ENCODE data around the gene COL28A1.

Gene COL28A1

GRCh38 chr7:7443806-7444350, 91.8 kb downstream of the COL28A1 start:
- TF ChIP-seq SCRT1 (tag by site-specific recombination; IDR thresholded peaks at IDR 0.05; ENCODE audit: borderline replicate concordance) = no peak
- no peak for TF ChIP-seq MZF1 (tag by site-specific recombination; IDR thresholded peaks at IDR 0.05; ENCODE audit: borderline replicate concordance)
- TF ChIP-seq ZNF510 (tag by site-specific recombination; IDR thresholded peaks at IDR 0.05; ENCODE audit: insufficient replicate concordance) = no peak
- no peak for TF ChIP-seq ZNF24 (tag by site-specific recombination; IDR thresholded peaks at IDR 0.05)
- no peak for TF ChIP-seq ZSCAN5A (tag by site-specific recombination; IDR thresholded peaks at IDR 0.05)
- ChIA-PET CTCF (interaction anchor here (0.6 kb wide), 1 partner anchor 116 kb away, joined by 4 read pairs; no protein-coding TSS in a partner anchor), POLR2A (interaction anchor here (0.7 kb wide), 1 partner anchor 327 kb away, joined by 6 read pairs; no protein-coding TSS in a partner anchor)
- Histone ChIP-seq H3K27ac (ENCODE audit: extremely low read depth, low read depth, low read length) (no peak overlapping the region), H3K4me1 (ENCODE audit: control insufficient read depth, insufficient read depth, low read length) (no peaks in the 10 kb centered on the region; the same call in 1 of the 2 replicates), H3K36me3 (ENCODE audit: control insufficient read depth in 2 of 2, insufficient read depth in 1 of 2, low read length in 2 of 2) (no peaks in the 10 kb centered on the region), H3K4me3 (ENCODE audit: low read depth, low read length) (no peak overlapping the region), H3K9me3 (ENCODE audit: control insufficient read depth, insufficient read depth, low read depth, low read length) (no peaks in the 10 kb centered on the region)

- ChIA-PET POLR2A (no interaction called here), CTCF (no interaction called here)
- Histone ChIP-seq H3K9me3 (ENCODE audit: control insufficient read depth, insufficient read depth, low read depth, low read length) (no peaks in the 10 kb centered on the region), H3K36me3 (ENCODE audit: control insufficient read depth in 2 of 2, insufficient read depth in 1 of 2, low read length in 2 of 2) (no peaks in the 10 kb centered on the region), H3K4me1 (ENCODE audit: control insufficient read depth, insufficient read depth, low read length) (no peaks in the 10 kb centered on the region; the same call in 1 of the 2 replicates), H3K27ac (ENCODE audit: extremely low read depth, low read depth, low read length) (no peak overlapping the region), H3K4me3 (ENCODE audit: low read depth, low read length) (no peak overlapping the region)
- no peak for TF ChIP-seq GLIS1 (tag by site-specific recombination; IDR thresholded peaks at IDR 0.05)
- TF ChIP-seq ZNF670 (tag by site-specific recombination; IDR thresholded peaks at IDR 0.05; ENCODE audit: low read depth) = no peak
- no peak for TF ChIP-seq GFI1B (tag by site-specific recombination; IDR thresholded peaks at IDR 0.05)
- no peak for TF ChIP-seq ZNF521 (tag by site-specific recombination; IDR thresholded peaks at IDR 0.05)
- no peak for TF ChIP-seq ZNF621 (tag by site-specific recombination; IDR thresholded peaks at IDR 0.05)
- TF ChIP-seq ZNF626 (tag by site-specific recombination; IDR thresholded peaks at IDR 0.05) = no peak
- TF ChIP-seq ZNF530 (tag by site-specific recombination; IDR thresholded peaks at IDR 0.05; ENCODE audit: low read depth) = no peak
- no peak for TF ChIP-seq ZNF221 (tag by site-specific recombination; IDR thresholded peaks at IDR 0.05; ENCODE audit: borderline replicate concordance)
- TF ChIP-seq ZNF654 (tag by site-specific recombination; IDR thresholded peaks at IDR 0.05; ENCODE audit: low read depth) = no peak
- TF ChIP-seq ZNF19 (tag by site-specific recombination; IDR thresholded peaks at IDR 0.05; ENCODE audit: low read depth) = no peak
- no peak for TF ChIP-seq YY1 (tag by site-specific recombination; IDR thresholded peaks at IDR 0.05)
- TF ChIP-seq ZNF274 (IDR thresholded peaks at IDR 0.05; ENCODE audit: low read length) = no peak
- no peak for TF ChIP-seq ZNF274 (tag by site-specific recombination; IDR thresholded peaks at IDR 0.05; ENCODE audit: borderline replicate concordance)
- no peak for TF ChIP-seq SCRT2 (tag by site-specific recombination; IDR thresholded peaks at IDR 0.05)
- TF ChIP-seq ZNF112 (tag by site-specific recombination; IDR thresholded peaks at IDR 0.05) = no peak
- TF ChIP-seq REPIN1 (tag by site-specific recombination; IDR thresholded peaks at IDR 0.05; ENCODE audit: low read depth) = no peak
- TF ChIP-seq SP3 (tag by site-specific recombination; IDR thresholded peaks at IDR 0.05) = no peak
- TF ChIP-seq ZNF223 (tag by site-specific recombination; IDR thresholded peaks at IDR 0.05) = no peak
- TF ChIP-seq ZEB2 (tag by site-specific recombination; IDR thresholded peaks at IDR 0.05) = no peak
These were observed 96.1 kb downstream of the COL28A1 start for GRCh38 chr7:7439564-7439963.
